Measurements from ENCODE around the gene WWOX. TPM values are rescaled to one million over a fixed set of nuclear protein-coding genes. Genes with fewer than 3 reads are reported as not detected.

Gene WWOX
- total and polyA plus RNA-seq, 2 of the 8 experiments (the other 6 are each of a cell fraction or from before 2014, with no cell fraction given) = 5.4 to 16.7 TPM

DNA sequence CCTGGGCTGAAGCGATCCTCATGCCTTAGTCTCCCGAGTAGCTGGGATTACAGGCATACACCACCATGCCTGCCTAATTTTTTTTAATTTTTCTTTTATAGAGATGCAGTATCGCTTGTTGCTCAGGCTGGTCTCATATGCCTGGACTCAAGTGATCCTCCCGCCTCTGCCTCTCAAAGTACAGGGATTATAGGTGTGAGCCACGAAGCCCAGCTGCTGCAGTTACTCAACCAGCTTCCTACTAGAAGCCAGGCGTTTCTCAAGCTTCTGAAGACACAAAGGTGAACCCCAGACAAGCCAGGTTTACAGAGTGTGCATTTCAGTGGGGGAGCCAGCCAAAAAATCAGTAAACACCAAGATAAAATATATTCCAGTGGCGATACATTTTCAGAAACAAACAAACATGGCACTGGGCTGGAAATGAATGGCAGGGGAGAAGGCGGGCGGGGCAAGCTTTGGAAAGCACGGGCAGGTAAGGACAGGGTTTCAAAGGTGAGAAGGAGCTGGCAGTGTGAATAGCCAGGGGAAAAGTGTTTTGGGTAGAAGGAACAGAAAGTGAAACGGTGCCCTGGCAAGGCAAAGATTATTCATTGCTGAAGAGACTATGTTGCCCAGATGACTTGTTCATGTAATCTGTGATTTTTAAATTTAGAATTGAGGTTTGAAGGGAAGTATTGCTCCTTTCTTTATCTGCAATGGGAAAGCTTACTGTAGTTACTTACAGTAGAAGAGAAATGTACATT, 471.1 kb downstream of the WWOX start (continued):
- TF ChIP-seq NANOG (IDR thresholded peaks at IDR 0.05; ENCODE audit: insufficient read depth, low read depth, low read length, poor library complexity, severe bottlenecking) (no peak), SRF (IDR thresholded peaks at IDR 0.05; ENCODE audit: low read depth, low read length) (no peak), TCF12 (IDR thresholded peaks at IDR 0.05; ENCODE audit: low read depth, low read length) (no peak)

Measured in H1 (cell line).